KOPT-K1 (cell line): ENCODE measurements around the gene KAZN.

Experiments used
- H3K27ac ChIP-seq: fragments of 200-600 bp; sonication (generic); 2 replicates; pipeline ENCODE4 v1.5.1; 2016; ENCODE audit warnings: antibody characterized with exemption, mild to moderate bottlenecking, low read depth, low read length; ENCODE audit not compliant: poor library complexity, severe bottlenecking
- H3K36me3 ChIP-seq: fragments of 200-600 bp; sonication (generic); 2 replicates; pipeline ENCODE4 v1.5.1; 2017; ENCODE audit warnings: antibody characterized with exemption, mild to moderate bottlenecking, low read length, moderate library complexity; ENCODE audit not compliant: insufficient read depth
- H3K9me3 ChIP-seq: fragments of 200-600 bp; sonication (generic); 2 replicates; pipeline ENCODE4 v1.5.1; 2017; ENCODE audit warnings: antibody characterized with exemption, low read length, mild to moderate bottlenecking; ENCODE audit not compliant: insufficient read depth, poor library complexity, severe bottlenecking

Gene KAZN

DNA sequence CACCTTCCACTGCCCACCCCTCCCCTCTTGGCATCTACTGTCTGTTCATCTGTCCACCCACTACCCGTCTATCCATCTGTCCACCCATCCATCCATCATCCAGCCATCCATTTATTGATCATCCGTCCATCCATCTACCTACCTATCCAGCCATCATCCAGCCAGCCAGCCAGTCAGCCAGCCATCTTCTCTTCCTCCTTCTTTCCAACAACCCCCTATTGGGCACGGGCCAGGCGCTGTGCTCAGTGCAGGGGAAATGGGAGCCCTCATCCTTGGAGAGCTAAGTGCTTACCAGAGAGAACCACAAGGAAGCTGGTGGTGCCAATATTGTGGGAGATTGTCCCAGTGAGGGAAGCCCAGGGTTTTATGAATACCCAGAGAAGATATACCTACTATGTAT is 503.3 kb downstream of the KAZN start:
- Histone ChIP-seq H3K36me3 (no peaks in the 10 kb centered on the region), H3K9me3 (no peaks in the 10 kb centered on the region), H3K27ac (no peak overlapping the region)

DNA sequence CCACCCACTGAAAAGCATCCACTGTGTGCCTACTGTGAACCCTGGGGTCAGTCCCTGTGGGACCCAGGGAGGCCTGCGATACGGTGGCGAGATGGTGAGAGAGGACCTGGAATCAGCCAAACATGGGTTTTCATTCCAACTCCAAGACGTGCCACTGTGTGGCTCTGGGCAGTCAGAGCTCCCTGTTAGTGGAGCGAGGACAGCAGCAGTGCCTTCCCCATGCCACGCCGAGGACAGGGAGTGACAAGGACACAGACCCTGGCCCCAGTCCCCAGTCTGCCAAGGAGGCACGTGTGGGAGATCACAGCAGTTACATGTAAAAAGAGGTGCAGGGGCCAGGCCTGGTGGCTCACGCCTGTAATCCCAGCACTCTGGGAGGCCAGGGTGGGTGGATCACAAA is 504.2 kb downstream of the KAZN start:
- no peak overlapping the region for H3K27ac ChIP-seq
- H3K36me3 ChIP-seq = no peaks in the 10 kb centered on the region
- H3K9me3 ChIP-seq = no peaks in the 10 kb centered on the region

- no peaks in the 10 kb centered on the region for H3K36me3 ChIP-seq
- no peak overlapping the region for H3K27ac ChIP-seq
- H3K9me3 ChIP-seq = no peaks in the 10 kb centered on the region
Measured at GRCh38 chr1:15103211-15103610, 504.7 kb downstream of the KAZN start.

DNA sequence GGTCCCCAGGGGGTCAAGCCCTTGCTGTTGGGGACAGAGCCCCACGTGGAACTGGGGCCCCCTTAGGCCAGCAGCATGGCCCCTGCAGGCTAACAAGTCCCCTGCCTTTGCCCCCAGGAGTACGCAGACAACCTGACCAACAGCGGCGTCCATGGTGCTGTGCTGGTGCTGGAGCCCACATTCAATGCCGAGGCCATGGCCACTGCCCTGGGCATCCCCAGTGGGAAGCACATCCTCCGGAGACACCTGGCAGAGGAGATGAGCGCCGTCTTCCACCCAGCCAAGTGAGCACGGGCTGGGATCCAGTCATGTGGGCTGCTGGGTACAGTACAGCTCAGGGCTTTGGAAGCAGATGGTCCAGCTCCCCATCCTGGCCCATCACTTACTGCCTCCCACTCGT is 505.4 kb downstream of the KAZN start:
- no peak overlapping the region for H3K27ac ChIP-seq
- no peaks in the 10 kb centered on the region for H3K9me3 ChIP-seq
- H3K36me3 ChIP-seq = no peaks in the 10 kb centered on the region

GRCh38 chr1:15104768-15105167 is 506.3 kb downstream of the KAZN start:
- H3K27ac ChIP-seq = no peak overlapping the region
- H3K36me3 ChIP-seq = no peaks in the 10 kb centered on the region
- no peaks in the 10 kb centered on the region for H3K9me3 ChIP-seq

DNA sequence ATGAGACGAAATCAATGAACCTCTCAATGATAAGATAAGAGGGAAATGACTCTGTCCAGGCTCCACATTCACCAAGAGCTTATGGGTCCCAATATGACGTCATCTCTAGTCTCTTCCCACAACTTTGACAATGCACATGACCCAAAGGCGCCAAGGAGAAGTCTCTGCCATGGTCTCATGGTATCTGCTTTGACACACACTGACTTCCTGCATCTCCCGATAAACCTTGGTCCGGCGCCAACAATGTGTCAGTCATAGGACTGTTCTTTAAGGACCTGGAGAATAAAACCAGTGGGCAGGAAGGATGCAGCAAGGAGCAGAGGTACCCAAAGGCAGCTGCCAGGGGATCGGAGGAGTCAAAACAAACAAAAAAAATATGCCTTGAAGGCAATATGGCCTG is 508.1 kb downstream of the KAZN start:
- no peaks in the 10 kb centered on the region for H3K9me3 ChIP-seq
- H3K36me3 ChIP-seq = no peaks in the 10 kb centered on the region
- H3K27ac ChIP-seq = no peak overlapping the region

DNA sequence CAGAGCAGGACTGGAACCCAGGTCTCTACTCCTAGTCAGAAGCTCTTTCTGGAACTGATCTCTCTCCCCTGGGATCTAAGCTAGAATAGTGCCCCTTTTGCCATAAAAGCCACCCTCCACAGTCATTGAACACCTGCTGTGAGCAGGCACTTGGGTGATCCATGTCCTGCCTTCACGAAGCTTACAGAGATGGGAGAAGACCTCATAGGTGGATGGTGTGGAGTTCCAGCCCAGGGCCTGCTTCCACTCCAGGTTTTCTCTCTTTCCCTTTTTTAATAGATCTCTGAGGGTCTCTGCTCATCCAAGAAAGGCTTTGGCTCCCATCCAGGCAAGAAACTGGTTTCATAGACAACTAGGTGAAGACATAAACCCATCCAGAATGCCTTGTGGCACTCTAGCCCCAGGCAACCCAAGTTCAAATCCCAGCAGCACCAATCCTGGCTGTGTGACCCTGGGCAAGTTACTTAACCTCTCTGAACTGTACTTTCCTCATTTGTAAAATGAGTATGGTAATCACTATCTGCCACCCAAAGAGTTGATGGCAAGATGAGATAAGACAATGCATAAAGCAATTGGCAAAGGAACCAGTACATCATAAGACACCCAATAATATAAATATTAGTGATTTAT is 508.7 kb downstream of the KAZN start:
- Histone ChIP-seq H3K9me3 (no peaks in the 10 kb centered on the region), H3K36me3 (no peaks in the 10 kb centered on the region)

GRCh38 chr1:15107911-15108310 is 509.4 kb downstream of the KAZN start:
- Histone ChIP-seq H3K27ac (no peak overlapping the region), H3K9me3 (no peaks in the 10 kb centered on the region), H3K36me3 (no peaks in the 10 kb centered on the region)

More for the DNA sequence above, 508.7 kb downstream of the KAZN start:
- H3K27ac ChIP-seq = no peak overlapping the region

GRCh38 chr1:15110128-15110866 is 511.8 kb downstream of the KAZN start:
- Histone ChIP-seq H3K36me3 (no peaks in the 10 kb centered on the region), H3K9me3 (no peaks in the 10 kb centered on the region), H3K27ac (no peak overlapping the region)

- Histone ChIP-seq H3K36me3 (no peaks in the 10 kb centered on the region), H3K9me3 (no peaks in the 10 kb centered on the region), H3K27ac (no peak overlapping the region)
Measured at GRCh38 chr1:15110867-15111230, 512.4 kb downstream of the KAZN start.

GRCh38 chr1:15113146-15113545 is 514.7 kb downstream of the KAZN start:
- H3K27ac ChIP-seq = no peak overlapping the region
- H3K36me3 ChIP-seq = no peaks in the 10 kb centered on the region
- no peaks in the 10 kb centered on the region for H3K9me3 ChIP-seq

GRCh38 chr1:15114884-15115283 is 516.4 kb downstream of the KAZN start:
- Histone ChIP-seq H3K27ac (no peak overlapping the region), H3K9me3 (no peaks in the 10 kb centered on the region)

DNA sequence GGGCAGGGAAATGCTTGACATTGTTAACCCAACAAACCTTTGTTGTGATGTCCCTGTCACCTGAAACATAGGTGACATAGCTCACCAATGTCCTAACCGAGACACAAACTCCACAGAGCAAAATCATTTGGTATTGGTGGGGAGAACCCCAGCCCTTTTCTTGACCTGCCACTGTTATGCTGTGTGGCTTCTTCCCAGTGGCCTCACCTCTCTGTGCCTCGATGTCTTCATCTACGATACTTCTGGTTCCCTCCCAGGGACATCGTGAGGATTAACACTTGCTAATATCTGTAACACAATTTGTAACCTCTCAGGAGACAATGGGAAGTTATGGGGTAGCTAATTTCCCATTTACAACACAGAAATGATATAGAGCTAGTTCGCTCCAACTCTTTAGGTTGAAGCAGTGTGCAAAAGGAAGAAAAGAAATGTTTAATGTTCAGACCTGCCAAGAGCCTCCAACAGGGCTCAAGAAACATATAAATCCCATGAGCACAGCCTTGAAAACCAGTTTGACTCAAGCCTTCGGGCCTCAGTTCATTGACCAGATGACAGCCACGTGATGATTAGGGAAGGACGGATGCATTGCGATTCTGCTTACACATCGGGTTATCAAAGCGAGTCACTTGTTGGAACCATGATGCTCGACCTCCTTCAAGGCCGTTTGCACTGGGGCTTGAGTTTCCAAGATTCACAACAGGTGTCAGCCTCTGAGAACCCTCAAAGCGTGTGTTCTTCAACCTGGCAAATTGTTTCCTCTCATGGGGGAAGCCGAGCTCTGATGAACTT is 517.3 kb downstream of the KAZN start:
- Histone ChIP-seq H3K27ac (no peak overlapping the region), H3K9me3 (no peaks in the 10 kb centered on the region), H3K36me3 (no peaks in the 10 kb centered on the region)

More at GRCh38 chr1:15114884-15115283, 516.4 kb downstream of the KAZN start:
- no peaks in the 10 kb centered on the region for H3K36me3 ChIP-seq

DNA sequence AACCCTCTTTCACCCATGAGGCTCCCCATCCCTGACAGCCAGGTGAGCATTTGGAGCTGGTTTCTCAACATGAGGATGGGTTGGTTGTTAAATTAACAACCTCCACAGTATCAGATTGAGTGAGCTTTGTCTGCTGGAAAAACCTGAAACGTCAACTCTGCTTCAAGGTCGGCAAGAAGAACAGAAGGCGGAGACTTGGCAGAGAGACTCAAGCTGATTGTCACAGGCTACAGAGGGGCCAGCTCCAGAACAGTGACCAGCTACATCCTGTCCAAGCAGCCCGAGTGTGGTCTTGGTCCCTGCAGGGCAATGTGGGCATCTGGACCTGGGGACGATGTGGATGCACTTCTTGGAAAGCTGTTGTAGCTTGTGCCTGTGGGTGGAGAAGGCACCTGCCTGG is 518.5 kb downstream of the KAZN start:
- Histone ChIP-seq H3K27ac (no peak overlapping the region), H3K9me3 (no peaks in the 10 kb centered on the region), H3K36me3 (no peaks in the 10 kb centered on the region)

DNA sequence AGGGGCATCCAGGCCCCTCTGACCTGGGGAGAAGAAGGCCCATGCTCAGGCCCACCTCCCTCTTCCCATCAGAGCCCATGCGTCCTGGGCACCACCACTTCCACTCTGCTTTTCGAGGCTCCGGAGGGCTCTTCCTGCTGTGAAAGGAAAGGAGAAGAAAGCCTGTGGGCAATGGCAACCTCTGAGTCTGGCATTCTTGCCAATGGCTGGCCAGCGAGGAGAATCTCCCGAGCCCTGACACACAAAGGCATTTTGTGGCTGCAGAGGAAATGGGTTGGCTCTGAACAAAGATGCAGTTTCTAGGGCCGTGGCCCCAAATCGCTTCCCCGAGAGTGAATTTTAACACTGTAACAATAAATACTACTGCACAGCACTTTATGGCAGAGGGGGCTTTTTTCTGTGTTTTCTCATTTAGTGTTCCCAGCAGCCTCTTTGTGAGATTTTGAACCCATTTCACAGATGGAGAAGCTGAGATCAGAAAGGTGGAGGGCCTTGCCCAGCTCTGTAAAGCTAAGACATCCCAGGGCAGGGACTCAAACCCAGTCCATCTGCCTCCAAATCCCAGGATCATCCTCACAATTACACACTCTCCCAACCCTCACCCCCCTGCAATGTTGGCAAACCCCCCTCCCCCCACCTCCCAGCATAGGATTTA is 519.3 kb downstream of the KAZN start:
- Histone ChIP-seq H3K27ac (no peak overlapping the region), H3K36me3 (no peaks in the 10 kb centered on the region), H3K9me3 (no peaks in the 10 kb centered on the region)
